RCC 7860 (cell line): ENCODE measurements around the gene PIK3R5.
"Not testable (repeated sequence)": the region's sequence is repeated elsewhere in the genome, so short reads cannot be mapped to it uniquely, and the experiment has no call there.

Experiments used
- DNase-seq: peaks from one replicate; pipeline ENCODE4 v3.0.0-alpha.2; 2015; ENCODE audit warnings: low spot score
- FAIRE-seq: peaks from 2 replicates; lab custom pipeline; 2012; peaks lifted over from hg19 to GRCh38; lab: Jason Lieb, UNC

The PIK3R5 gene

DNA sequence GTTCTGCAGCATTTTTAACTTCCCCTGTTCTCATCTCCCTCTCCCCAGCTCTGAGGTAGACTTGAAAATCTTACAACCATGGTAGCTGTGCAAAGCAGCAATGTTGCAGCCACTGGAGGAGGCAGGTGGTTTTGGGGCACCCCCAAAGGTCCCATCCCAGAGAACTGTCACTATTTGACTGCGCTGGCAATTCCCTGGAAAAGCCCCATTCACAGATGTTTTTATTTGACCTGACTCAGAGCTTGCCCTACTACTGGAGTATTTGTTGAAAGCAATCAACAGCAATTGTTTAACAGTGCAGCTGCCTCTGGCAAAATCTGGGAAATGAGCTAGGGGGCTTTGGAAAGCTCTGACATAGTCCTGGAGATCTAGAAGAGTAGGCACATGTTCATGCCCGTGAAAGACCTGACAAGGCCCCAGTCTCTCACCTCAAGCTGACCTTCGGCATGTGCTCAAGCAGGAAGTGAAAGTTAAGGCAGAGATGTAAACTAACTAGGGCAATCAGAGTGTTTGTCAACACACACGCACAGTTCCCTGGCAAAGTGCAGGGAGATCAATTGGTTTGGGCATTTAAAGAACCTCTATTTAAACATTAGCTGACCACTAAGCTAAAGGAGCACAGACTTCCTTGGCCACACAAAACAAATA lies 19.7 kb upstream of the PIK3R5 start:
- DNase-seq (no peak), FAIRE-seq (no peak)

DNA sequence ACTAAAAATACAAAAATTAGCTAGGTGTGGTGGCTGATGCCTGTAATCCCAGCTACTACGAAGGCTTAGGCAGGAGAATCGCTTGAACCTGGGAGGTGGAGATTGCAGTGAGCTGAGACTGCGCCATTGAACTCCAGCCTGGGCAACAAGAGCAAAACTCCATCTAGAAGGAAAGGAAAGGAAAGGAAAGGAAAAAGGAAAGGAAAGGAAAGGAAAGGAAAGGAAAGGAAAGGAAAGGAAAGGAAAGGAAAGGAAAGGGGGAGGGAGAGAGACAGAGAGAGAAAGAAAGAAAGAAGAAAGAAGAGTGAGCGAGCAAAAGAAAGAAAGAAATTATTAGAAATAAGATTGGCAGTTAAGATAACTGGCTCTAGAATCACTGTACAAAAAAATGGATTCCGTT lies 18.7 kb upstream of the PIK3R5 start:
- FAIRE-seq, DNase-seq: not testable (repeated sequence)

DNA sequence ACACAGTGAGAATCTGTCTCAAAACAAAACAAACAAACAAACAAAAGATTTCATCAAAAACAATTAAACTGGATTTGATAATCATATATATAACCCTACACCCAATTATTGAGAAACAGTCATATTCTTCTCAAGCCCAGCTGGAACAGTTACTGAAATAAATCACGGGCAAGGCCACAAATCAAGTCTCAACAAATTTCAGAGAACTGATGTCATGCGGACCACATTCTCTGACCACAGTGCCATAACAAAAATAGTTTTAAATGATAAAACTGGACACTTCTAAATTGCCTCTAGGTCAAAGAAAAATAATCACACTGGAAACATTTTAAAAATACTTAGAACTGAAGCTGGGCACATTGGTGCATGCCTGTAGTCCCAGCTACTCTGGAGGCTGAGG lies 15.9 kb upstream of the PIK3R5 start:
- FAIRE-seq: no peak
- no peak for DNase-seq

DNA sequence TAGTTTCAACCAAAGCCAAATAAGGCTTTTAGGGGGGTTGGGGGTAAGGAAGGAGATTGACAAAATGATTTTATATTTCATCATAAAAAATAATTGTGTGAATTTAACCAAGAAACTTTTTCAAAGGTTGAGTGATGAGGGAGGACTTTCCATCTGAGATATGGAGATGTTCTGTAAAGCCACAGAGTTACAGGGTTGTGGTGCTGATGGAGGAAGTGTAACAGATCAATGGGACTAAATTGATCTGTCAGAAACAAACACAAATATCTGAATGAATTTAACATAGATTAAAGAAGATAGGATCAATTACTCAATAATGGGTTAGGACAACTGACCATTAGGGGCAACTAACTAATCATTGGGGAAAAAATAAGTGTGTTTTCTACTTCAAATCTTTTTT lies 14.2 kb upstream of the PIK3R5 start:
- no peak for DNase-seq
- FAIRE-seq: no peak

DNA sequence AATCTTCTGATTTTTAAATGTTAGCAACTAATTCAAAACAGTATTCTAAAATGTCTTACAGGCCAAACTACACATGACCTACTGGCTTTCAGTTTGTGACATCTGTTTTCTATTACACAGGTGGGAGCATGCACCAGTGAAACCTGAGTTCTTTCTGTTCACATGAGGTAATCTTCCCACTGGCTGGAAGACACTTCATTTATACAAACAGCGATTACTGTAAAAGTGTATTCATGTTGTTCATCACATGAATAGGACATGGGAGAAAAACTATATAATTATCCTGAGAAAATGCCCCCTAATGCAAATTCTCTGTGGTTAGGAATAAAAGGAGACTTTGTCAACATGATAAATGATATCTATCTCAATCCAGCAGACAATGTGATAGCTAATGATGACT lies 11.1 kb upstream of the PIK3R5 start:
- DNase-seq (no peak), FAIRE-seq (no peak)

DNA sequence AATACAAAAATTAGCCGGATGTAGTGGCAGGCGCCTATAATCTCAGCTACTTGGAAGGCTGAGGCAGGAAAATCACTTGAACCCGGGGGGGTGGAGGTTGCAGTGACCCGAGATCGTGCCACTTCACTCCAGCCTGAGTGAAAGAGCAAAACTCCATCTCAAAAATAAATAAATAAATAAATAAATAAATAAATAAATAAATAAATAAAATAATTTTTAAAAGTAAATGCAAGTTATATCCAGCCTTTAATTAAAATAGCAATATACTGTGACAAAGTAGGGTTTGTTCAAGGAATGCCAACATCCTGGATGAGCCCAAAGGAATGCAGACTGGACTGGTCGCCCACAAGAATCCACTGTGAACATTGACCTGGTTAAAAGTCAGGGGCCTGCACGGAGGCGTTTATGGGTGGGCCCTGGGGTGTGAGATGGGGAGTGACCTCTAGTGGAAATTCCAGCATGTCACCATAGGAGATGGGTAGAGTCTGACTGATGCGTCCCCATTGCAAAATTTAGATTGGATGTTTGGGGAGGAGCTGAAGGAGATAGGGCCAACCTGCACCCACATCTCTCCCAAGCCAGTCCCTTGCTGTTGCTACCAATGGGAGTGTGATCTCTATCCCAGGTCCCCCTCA lies 9.7 kb upstream of the PIK3R5 start:
- no peak for FAIRE-seq
- no peak for DNase-seq

DNA sequence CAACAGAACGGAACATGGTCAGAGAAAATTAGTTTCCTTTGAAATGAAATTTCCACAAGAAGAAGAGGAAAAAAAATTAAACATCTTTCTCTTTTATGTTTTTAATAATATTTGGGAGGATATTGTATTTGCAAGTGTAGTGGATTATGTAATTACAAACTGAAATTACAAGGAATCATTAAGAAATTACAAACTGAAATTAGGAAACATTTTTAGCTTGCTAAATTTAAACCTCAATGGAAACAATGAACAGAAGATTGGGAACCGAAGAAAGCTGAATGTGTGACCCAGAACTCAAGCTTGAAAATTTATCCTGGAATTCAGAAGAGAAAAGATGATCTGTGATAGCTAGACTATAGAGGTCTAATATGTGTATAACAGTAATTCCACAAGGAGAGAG lies 4.4 kb upstream of the PIK3R5 start:
- no peak for FAIRE-seq
- no peak for DNase-seq

DNA sequence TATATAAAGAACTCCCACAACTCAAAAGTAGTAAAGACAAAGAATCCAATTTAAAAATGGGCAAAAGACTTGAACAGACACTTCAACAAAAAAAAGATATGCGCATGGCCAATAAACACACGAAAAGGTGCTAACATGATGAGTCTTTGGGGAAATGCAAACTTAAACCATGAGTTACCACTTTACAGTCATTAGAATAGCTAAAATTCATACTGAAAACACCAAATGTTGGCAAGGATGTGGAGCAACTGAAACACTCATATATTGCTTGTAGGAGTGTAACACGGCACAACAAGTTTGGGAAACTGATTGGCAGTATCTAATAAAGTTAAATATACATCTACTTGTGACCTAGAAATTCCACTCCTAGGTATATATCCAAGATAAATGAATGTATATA lies 3.0 kb upstream of the PIK3R5 start:
- DNase-seq (no peak), FAIRE-seq (no peak)

DNA sequence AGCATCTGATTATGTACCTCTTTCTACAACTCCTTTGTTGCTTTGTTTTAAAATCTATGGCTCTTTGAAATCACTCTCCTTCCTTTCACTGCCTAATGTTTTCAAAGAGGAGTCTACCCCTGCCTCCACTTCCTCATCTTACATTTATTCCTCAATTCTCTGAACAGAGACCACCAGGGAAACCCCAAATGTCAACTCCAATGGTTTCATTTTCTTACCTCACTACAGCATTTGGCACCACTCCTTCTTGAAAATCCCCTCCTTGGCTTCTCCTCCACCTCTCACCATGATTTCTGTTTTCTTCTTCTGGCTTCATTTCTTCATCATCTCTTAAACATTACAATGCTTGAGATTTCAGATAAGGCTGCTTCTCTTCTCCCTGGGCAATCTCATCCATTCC lies 2.4 kb upstream of the PIK3R5 start:
- FAIRE-seq: no peak
- DNase-seq: no peak

DNA sequence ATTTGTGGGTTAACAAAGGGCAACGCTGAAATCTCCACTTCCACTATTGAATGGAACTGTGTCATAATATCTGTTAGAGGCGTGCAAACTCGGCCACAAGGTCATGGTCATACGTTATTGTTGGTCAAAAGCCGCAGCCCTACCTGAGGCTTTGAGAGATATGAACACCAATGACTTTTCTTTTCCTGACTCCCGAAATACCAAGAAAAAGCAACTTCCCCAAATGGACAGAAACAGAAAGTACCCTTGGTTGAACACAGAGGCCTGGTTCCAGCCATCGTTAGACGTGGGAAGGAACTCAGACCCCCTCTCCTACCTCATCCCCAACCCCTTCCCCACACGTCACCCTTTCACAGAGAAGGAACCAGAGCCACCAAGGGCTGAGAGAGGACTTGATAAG lies 1.4 kb upstream of the PIK3R5 start:
- FAIRE-seq (no peak), DNase-seq (no peak)

DNA sequence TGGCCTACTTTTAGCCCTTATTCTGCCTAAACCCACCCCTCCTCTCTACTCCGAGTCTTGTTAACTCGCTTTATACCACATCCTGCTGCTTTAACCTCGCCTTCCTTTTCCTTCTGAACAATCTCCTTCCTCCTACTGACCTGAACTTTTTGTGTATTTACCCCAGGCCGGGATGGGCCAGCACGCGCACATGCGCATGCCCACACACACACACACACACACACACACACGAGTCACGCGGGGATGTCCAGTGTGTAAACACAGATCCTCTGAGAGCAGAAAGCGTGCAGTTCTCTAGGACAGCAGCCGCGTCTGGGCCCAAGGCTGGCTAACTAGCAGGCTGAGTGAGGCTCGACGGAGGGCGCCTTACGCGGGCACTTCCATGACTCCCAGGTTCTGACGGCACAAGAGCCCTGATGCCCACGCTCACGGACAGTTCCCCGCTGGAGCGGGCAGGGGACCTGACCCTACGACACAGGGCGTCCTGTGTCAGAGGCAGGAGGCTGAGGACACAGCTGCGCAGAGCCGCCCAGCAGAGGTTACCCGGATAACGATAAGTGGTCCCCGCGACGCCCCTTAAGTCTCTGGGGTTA lies 610 bp downstream of the PIK3R5 start:
- no peak for FAIRE-seq

DNA sequence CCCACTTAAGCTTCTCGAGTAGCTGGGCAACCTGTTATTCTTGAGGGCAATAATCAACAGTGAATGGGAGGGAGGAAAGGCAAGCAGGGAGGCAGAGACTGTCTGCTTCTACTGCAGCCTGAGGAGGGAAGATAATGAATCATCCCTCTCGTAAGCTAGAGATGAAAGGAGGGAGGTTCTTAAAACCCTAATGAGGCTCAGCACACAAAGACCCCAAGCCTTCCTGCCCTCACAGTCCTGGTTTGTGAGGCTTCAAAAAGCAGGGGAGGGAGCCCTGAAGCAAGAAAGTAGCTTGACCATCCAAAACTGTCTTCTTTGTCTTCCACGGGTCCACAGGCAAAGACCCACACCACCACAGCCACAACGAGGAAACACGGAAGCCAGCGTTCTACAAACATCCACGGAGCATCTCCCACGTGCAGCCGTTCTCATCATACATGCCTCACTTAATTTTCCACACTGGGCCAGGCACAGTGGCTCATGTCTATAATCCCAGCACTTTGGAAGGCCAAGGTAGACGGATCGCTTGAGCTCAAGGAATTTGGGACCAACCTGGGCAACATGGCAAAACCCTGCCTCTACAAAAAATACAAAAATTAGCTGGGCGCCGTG lies 1.8 kb downstream of the PIK3R5 start:
- DNase-seq (no peak), FAIRE-seq (no peak)

More for the DNA sequence above, 610 bp downstream of the PIK3R5 start:
- no peak for DNase-seq

DNA sequence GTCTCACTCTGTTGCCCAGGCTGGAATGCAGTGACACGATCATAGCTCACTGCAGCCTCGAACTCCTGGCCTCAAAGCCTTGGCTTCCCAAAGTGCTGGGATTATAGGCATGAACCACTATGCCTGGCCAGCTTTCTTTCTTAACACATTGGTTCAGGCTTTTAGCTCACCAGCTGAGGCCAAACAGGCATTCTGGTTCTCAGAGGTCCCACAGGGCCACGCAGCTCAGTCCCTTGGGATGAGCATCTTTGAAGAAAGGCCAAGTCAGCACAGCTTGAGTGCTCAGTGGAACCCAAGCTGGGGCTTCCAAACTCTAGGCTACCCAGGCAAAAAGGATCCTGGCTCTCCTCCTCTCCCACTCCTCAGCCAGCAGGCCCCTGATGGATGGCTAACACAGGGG lies 2.5 kb downstream of the PIK3R5 start:
- DNase-seq (no peak), FAIRE-seq (no peak)

DNA sequence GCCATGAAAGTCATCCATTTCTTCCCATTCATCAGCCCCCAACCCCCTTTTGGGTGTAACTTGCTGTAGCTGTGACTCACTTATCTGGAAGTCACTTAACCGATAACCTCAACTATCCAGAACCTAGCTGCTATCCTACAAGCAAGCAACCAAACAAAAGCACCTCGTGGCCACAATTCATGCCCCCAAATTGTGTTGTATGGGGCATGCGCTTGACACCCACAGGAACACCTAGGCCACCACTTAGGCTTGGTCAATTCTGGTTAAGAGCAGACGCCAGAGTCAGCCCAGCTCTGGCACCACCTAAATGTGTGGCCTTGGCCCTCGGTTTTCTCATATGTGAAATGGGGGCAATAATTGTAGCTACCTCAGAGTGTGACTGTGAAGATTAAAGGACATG lies 3.7 kb downstream of the PIK3R5 start:
- DNase-seq (no peak), FAIRE-seq (no peak)

DNA sequence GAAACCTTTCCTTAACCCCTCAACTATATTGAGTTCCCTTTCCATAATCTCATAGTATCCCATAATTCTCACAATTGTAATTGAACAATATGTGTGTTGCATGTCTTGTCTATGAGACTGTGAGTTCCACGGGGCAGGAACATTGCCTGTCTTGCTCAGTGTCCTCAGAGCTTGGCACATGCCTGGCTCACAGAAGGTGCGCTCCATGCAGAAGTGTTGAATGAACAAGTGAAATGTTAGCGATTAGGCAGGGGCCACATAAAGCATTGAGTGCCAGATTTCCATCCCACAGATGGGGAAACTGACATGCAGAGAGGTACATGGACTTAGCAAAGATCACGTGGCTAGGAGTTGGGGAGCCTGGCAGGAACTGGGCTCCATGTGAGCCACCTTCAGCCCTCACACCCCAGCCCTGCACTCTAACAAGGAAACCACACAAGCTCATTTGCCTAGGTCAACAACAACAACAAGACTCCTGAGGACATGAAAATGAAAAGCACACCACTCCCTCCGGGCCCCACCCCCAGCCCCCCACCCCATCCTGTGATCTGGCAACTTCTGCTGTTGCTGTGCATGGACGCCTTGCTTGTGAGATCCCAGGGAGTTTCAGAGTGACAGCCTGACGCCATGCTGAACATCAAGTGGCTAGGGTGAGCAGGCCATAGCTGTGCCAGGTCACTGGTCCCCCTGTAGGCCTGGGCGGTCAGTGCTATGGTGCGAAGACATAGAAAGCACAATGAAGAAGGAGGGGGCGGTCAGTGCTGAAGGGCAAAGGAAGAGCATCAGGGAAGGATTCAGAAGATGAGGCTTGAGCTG lies 5.0 kb downstream of the PIK3R5 start:
- no peak for DNase-seq

DNA sequence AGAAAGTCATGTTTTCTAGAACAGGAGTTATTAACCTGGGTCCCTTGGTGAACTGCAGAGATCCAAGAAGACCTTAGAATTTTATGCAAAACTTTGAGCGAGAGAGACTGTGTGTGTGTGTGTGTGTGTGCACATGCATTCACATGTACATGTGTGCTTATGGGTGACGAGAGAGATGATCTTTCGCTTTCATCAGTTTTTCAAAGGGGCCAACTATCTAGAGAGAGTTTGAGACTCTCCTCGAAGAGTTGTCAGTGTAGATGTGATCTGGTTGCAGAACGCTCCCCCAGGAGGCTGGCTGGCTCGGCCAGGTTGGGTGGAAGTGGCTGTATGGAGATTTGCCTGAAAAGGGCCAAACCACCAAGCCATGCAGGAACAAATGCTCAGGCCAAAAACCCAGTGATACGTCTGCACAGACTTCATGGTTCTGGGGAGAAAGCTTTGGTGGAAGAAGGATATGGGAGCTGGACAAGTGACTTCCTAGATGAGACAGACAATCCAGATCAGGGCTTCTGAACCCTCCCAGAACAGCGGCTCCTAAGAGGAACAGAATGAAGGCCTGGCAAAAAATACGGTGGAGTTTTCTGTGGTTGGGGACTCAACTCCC lies 6.1 kb downstream of the PIK3R5 start:
- DNase-seq: no peak
- no peak for FAIRE-seq

More for the DNA sequence above, 5.0 kb downstream of the PIK3R5 start:
- no peak for FAIRE-seq

DNA sequence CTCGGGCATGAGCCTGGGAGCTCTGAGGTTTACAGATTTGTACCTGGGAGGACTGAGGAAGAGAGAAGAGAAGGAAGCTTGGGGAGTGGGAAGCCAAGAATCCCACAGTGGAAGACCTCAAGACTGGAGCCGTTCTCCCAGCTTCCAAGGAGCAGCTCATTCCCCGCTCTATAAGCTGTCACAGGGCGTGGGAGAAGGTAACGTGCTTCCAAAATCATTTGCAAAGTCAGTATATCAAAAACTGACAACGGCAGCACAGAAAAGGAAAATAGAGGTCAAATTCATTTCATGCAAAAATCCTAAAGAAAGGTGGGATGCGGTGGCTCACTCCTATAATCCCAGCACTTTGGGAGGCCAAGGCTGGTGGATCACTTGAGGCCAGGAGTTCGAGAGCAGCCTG lies 7.8 kb downstream of the PIK3R5 start:
- DNase-seq (no peak), FAIRE-seq (no peak)

DNA sequence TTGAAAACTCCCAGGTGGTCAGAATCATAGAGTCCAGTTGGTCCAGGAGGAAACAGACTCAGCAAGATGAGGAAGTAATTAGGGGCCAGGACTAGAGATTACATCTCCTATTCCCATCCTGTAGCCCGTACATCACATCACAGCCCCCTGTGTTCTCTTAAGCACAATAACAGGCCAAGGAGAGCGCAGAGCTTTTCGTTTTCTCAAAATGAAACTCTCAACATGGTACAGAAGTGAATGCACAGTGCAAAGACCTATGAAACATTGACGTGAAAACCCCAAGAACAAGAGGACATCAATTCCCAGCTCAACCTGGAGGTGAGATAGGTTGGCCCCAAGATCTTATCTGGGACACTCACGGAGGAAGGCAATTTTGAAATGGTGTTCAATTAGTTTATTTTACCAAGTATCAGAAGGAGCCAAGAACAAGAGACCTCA lies 9.0 kb downstream of the PIK3R5 start:
- DNase-seq (no peak), FAIRE-seq (no peak)

DNA sequence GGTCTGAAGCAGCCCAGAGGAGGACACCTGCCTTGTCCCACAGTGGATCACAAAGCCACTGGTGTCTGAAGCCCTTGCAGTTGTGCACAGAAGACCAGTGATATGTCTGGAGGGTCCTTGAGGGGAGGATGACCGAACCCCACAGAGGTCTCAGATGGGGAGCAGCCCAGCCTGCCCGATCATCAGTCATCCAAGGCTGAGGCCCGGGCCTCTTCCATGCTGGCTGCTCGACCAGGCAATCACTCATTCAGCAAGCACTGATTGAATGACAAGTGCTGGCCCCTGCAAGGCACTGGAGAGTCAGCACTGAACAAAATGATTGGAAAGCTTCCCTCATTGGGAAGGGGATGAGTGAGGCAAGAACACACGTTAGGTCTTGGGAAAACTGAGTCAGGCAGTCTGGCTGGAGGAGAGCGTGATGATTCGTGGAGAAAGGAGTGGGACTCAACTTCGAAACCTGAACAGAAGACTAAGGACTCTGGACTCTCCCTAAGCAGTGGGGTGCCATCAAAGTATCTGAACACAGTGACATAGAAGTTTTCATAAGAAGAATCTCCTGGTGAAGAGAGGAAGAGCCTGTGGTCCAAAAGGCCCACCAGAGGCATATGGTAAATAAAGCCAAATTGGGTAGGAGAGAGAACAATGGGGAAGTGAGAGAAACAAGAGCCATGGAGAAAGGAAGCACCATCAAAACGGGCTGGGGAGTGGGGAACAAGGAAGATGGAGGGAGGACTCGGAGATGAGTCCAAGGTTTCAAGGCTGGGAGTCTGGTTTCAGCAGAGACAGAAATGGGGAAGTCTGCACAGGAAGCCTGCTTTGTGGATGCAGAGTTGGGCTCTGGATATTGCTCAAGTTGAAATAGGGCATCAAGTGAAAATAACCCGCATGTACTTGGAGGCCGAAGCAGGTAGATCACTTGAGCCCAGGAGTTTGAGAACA lies 10.2 kb downstream of the PIK3R5 start:
- FAIRE-seq: no peak
- no peak for DNase-seq

DNA sequence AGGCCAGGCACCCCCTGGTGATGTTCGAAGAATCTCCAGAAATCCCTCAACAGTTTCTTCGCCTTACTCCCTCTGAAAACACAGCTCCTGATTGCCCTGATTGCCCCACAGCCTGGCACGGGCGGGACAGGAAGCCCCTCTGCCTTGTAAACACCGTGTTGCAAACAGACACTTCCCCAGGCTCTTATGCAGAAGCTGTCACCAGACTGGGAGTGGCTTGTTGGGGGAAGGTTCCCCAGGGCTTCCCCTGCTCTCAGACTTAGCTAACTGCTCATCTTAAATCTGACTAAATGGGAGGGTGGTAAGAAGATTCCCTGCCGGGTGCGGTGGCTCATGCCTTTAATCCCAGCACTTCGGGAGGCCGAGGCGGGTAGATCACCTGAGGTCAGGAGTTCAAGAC lies 11.2 kb downstream of the PIK3R5 start:
- FAIRE-seq (no peak), DNase-seq (no peak)
